Measurements from ENCODE around the gene GNG7. TPM values are rescaled to one million over a fixed set of nuclear protein-coding genes. Genes with fewer than 3 reads are reported as not detected.
"Not testable (repeated sequence)": the region's sequence is repeated elsewhere in the genome, so short reads cannot be mapped to it uniquely, and the experiment has no call there.

Gene GNG7
- total RNA-seq, 1 donor from 2014 or later = 8.5 TPM

- TF ChIP-seq, protein P1, sequence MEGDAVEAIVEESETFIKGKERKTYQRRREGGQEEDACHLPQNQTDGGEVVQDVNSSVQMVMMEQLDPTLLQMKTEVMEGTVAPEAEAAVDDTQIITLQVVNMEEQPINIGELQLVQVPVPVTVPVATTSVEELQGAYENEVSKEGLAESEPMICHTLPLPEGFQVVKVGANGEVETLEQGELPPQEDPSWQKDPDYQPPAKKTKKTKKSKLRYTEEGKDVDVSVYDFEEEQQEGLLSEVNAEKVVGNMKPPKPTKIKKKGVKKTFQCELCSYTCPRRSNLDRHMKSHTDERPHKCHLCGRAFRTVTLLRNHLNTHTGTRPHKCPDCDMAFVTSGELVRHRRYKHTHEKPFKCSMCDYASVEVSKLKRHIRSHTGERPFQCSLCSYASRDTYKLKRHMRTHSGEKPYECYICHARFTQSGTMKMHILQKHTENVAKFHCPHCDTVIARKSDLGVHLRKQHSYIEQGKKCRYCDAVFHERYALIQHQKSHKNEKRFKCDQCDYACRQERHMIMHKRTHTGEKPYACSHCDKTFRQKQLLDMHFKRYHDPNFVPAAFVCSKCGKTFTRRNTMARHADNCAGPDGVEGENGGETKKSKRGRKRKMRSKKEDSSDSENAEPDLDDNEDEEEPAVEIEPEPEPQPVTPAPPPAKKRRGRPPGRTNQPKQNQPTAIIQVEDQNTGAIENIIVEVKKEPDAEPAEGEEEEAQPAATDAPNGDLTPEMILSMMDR (IDR thresholded peaks at IDR 0.05; ENCODE audit: unreplicated experiment) = no peak
- Mint-ChIP-seq H3K36me3 (no peaks in the 10 kb centered on the region), H3K9me3 (no peaks in the 10 kb centered on the region), H3K4me1 (peaks cover 1% of the 10 kb centered on the region), H3K4me3 (no peak overlapping the region), H3K27ac (no peak overlapping the region), H3K27me3 (ENCODE audit: low read depth) (no peaks in the 10 kb centered on the region)
- no peak for DNase-seq (ENCODE audit: low spot score in 2 of 2, unreplicated experiment in 2 of 2)
These were observed 140.6 kb downstream of the GNG7 start for GRCh38 chr19:2561895-2562294.

GRCh38 chr19:2561221-2561620, 141.3 kb downstream of the GNG7 start:
- H3K9me3 Mint-ChIP-seq = no peaks in the 10 kb centered on the region
- no peak for DNase-seq (ENCODE audit: low spot score in 2 of 2, unreplicated experiment in 2 of 2)
- TF ChIP-seq, protein P1 (IDR thresholded peaks at IDR 0.05; ENCODE audit: unreplicated experiment) = no peak
- no peaks in the 10 kb centered on the region for H3K27me3 Mint-ChIP-seq (ENCODE audit: low read depth)
- no peak overlapping the region for H3K27ac Mint-ChIP-seq
- no peaks in the 10 kb centered on the region for H3K36me3 Mint-ChIP-seq
- H3K4me1 Mint-ChIP-seq = peaks cover 4% of the 10 kb centered on the region
- H3K4me3 Mint-ChIP-seq = no peak overlapping the region

DNA sequence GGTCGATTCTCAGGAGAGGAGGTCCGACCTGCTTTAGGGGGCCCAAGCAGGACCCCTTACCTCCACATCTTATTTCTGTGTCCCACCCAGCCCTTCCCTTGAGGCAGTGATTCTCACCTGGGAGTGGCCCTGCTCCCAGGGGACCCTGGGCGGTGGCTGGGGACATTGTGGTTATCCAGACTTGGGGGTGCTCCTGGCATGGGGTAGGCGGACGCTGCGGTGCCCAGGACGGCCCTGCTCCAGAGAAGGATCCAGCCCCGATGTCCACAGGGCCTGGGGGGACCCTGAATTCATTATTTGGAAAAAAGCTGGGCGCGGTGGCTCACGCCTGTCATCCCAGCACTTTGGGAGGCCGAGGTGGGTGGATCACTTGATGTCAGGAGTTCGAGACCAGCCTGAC, 142.1 kb downstream of the GNG7 start:
- Mint-ChIP-seq H3K9me3 (no peaks in the 10 kb centered on the region), H3K4me3 (no peak overlapping the region), H3K4me1 (peaks cover 6% of the 10 kb centered on the region), H3K27me3 (ENCODE audit: low read depth) (no peaks in the 10 kb centered on the region), H3K36me3 (no peaks in the 10 kb centered on the region), H3K27ac (no peak overlapping the region)
- DNase-seq (ENCODE audit: low spot score in 2 of 2, unreplicated experiment in 2 of 2) = no peak
- TF ChIP-seq, protein P1 (IDR thresholded peaks at IDR 0.05; ENCODE audit: unreplicated experiment) = no peak

DNA sequence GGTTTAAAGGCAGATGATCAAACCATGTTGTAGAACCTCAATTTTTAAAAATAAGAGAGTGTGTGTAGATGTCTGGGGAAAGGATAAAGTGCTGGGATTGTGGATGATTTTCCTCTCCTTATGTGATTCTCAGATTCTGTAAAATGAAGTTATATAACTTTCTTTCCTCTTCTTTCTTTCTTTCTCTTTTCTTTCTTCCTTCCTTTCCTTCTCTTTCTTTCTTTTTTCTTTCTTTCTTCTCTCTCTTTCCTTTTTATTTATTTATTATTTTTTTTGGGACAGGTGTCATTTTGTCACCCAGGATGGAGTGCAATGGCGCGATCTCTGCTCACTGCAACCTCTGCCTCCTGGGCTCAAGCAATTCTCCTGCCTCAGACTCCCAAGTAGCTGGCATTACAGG, 144.0 kb downstream of the GNG7 start:
- H3K36me3 Mint-ChIP-seq = no peaks in the 10 kb centered on the region
- no peak overlapping the region for H3K4me3 Mint-ChIP-seq

GRCh38 chr19:2558131-2558530, 144.4 kb downstream of the GNG7 start:
- H3K4me1 Mint-ChIP-seq = peaks cover 14% of the 10 kb centered on the region
- not testable (repeated sequence) for H3K9me3 Mint-ChIP-seq; H3K27ac Mint-ChIP-seq; H3K36me3 Mint-ChIP-seq; H3K4me3 Mint-ChIP-seq; DNase-seq (ENCODE audit: low spot score in 2 of 2, unreplicated experiment in 2 of 2); H3K27me3 Mint-ChIP-seq (ENCODE audit: low read depth)

More for the DNA sequence above, 144.0 kb downstream of the GNG7 start:
- TF ChIP-seq, protein P1 (IDR thresholded peaks at IDR 0.05; ENCODE audit: unreplicated experiment) = no peak
- H3K27me3 Mint-ChIP-seq (ENCODE audit: low read depth) = no peaks in the 10 kb centered on the region
- DNase-seq (ENCODE audit: low spot score in 2 of 2, unreplicated experiment in 2 of 2) = no peak
- peaks cover 14% of the 10 kb centered on the region for H3K4me1 Mint-ChIP-seq
- H3K27ac Mint-ChIP-seq = no peak overlapping the region
- H3K9me3 Mint-ChIP-seq = no peaks in the 10 kb centered on the region

DNA sequence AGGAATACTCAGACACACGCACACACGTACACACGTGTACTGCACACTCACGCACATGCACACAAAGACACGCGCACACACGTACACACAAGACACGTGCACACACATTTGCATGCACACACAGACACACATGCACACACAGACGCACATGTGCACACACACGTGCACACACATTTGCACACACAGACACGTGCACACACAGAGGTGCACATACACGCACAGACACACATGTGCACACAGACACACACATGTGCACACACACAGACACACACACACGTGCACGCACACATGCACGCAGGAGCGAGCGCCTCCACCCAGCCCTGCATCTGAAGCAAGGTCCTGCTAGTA, 145.4 kb downstream of the GNG7 start:
- Mint-ChIP-seq H3K9me3 (no peaks in the 10 kb centered on the region), H3K27me3 (ENCODE audit: low read depth) (no peaks in the 10 kb centered on the region), H3K36me3 (no peaks in the 10 kb centered on the region), H3K4me3 (no peak overlapping the region), H3K27ac (no peak overlapping the region), H3K4me1 (peaks cover 18% of the 10 kb centered on the region)
- TF ChIP-seq, protein P1 (IDR thresholded peaks at IDR 0.05; ENCODE audit: unreplicated experiment) = no peak
- no peak for DNase-seq (ENCODE audit: low spot score in 2 of 2, unreplicated experiment in 2 of 2)
